H1 (cell line): Measurements from ENCODE around the gene OPHN1. TPM values are rescaled to one million over a fixed set of nuclear protein-coding genes. Genes with fewer than 3 reads are reported as not detected.

Experiments used
- CBX8 ChIP-seq: fragments of 300-800, 300-1000 bp; sonication (generic); IDR thresholded peaks from 2 replicates; pipeline ENCODE4 v1.7.1; 2016; ENCODE audit warnings: low read depth, low read length, borderline replicate concordance
- polyA plus RNA-seq, 7 experiments: library from polyadenylated mRNA; depleted of rRNA in 3 of 7; stranded (reverse) in 5 of 7; unstranded in 2 of 7; fragments of >200 nt in 5 of 7; fragments of 200-250 nt in 2 of 7; gene quantifications; 1 replicate in 5 of 7; 2 replicates in 1 of 7; 4 replicates in 1 of 7; pipeline versions ENCODE4 v1.2.1 to v1.2.3, GENCODE V29; 2011 to 2013; ENCODE audit warnings: missing spikeins in 2 of 7, mixed read lengths in 2 of 7
- total RNA-seq: library from RNA; stranded (reverse); fragmentation: NEBNext Ultra II Directional; extraction: Animal tissue kit (Norgen Biotek cat#: 25700); gene quantifications from 2 replicates; pipeline ENCODE4 v1.2.1, GENCODE V29; 2021

The OPHN1 gene
- total and polyA plus RNA-seq, 2 of the 8 experiments (the other 6 are each of a cell fraction or from before 2014, with no cell fraction given) = 1.2 to 3.5 TPM

- TF ChIP-seq CBX8 = no peak
These were observed 176.3 kb downstream of the OPHN1 start (continued) for GRCh38 chrX:68256990-68257389.
